ENCODE results near the gene ABO. TPM values are rescaled to one million over a fixed set of nuclear protein-coding genes. Genes with fewer than 3 reads are reported as not detected.

Gene ABO
- total and polyA plus RNA-seq, 9 of the 15 experiments (the other 6 are each of a cell fraction or from before 2014, with no cell fraction given): 5.0 to 21.9 (median 11.9) TPM

DNA sequence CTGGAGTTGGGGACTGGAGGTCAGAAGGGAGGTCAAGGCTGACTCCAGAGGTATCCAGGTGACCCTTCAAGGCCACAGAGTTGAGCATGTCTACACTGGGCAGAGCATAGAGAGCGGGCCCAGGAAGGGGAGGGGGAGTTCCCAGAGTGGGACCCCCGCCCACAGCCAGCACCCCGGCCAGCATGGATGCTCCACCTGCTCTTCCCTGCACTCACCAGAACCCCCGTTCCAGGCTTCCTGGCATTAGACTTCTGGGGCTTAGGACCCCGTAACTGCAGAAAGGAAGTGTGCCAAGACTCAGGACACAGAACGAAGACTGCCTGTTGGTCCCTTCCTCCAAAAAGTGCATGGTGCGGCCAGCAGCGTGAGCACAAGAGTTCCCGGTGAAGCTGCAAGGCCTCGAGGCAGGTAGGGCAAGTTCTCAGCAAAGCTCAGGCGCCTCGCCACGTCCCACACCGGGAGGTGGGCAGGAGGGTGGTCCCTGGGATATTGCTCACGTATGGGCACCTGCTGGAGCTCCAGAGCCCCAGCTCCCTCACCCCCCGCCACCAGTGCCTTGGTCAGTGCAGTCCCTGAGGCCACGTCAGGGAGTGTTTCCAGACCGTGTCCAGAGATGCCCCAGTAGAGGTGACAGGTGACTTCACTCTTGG is 13.8 kb downstream of the ABO start:
- CTCF ChIA-PET (ENCODE audit: low intra/inter-chr PET ratio): no interaction called here

More for the DNA sequence above, 13.8 kb downstream of the ABO start:
- TF ChIP-seq, protein P1, sequence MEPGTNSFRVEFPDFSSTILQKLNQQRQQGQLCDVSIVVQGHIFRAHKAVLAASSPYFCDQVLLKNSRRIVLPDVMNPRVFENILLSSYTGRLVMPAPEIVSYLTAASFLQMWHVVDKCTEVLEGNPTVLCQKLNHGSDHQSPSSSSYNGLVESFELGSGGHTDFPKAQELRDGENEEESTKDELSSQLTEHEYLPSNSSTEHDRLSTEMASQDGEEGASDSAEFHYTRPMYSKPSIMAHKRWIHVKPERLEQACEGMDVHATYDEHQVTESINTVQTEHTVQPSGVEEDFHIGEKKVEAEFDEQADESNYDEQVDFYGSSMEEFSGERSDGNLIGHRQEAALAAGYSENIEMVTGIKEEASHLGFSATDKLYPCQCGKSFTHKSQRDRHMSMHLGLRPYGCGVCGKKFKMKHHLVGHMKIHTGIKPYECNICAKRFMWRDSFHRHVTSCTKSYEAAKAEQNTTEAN (CRISPR knock-in tag; IDR thresholded peaks at IDR 0.05): no peak
- TF ChIP-seq, protein P2, sequence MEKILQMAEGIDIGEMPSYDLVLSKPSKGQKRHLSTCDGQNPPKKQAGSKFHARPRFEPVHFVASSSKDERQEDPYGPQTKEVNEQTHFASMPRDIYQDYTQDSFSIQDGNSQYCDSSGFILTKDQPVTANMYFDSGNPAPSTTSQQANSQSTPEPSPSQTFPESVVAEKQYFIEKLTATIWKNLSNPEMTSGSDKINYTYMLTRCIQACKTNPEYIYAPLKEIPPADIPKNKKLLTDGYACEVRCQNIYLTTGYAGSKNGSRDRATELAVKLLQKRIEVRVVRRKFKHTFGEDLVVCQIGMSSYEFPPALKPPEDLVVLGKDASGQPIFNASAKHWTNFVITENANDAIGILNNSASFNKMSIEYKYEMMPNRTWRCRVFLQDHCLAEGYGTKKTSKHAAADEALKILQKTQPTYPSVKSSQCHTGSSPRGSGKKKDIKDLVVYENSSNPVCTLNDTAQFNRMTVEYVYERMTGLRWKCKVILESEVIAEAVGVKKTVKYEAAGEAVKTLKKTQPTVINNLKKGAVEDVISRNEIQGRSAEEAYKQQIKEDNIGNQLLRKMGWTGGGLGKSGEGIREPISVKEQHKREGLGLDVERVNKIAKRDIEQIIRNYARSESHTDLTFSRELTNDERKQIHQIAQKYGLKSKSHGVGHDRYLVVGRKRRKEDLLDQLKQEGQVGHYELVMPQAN (IDR thresholded peaks at IDR 0.05; ENCODE audit: borderline replicate concordance): no peak
- TF ChIP-seq MYNN (IDR thresholded peaks at IDR 0.05) (no peak), MYNN (CRISPR knock-in tag; IDR thresholded peaks at IDR 0.05) (no peak), FOXJ3 (CRISPR knock-in tag; IDR thresholded peaks at IDR 0.05) (no peak), ELF1 (tag; IDR thresholded peaks at IDR 0.05) (no peak), SLC30A9 (CRISPR knock-in tag; IDR thresholded peaks at IDR 0.05) (no peak), POLR3G (IDR thresholded peaks at IDR 0.05; ENCODE audit: extremely low read depth, insufficient read length, insufficient replicate concordance) (no peak)
- TF ChIP-seq, protein P3, sequence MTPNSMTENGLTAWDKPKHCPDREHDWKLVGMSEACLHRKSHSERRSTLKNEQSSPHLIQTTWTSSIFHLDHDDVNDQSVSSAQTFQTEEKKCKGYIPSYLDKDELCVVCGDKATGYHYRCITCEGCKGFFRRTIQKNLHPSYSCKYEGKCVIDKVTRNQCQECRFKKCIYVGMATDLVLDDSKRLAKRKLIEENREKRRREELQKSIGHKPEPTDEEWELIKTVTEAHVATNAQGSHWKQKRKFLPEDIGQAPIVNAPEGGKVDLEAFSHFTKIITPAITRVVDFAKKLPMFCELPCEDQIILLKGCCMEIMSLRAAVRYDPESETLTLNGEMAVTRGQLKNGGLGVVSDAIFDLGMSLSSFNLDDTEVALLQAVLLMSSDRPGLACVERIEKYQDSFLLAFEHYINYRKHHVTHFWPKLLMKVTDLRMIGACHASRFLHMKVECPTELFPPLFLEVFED (CRISPR knock-in tag; conservative IDR thresholded peaks at IDR 0.05): no peak
- H3K9me3 ChIP-seq (replicated peaks; ENCODE audit: control insufficient read depth, insufficient read depth, low read depth, low read length): peaks cover 6% of the 10 kb centered on the region
- intact Hi-C loops (cut with micrococcal nuclease) (no loop called here), in situ Hi-C loops (cut with MboI) (no loop called here)
- H3K4me3 ChIP-seq: no peak overlapping the region
- no peak overlapping the region for H2AFZ ChIP-seq (ENCODE audit: low read depth, low read length)
- H3K9me1 ChIP-seq (ENCODE audit: control insufficient read depth, insufficient read depth, low read length): no peaks in the 10 kb centered on the region
- ATAC-seq (no peak), FAIRE-seq (no peak), DNase-seq (ENCODE audit: extremely low read depth in 1 of 4, low spot score in 3 of 4) (no peak)
- no TSS peak for BruUV-seq (replicated peaks)
- H4K20me1 ChIP-seq (replicated peaks; ENCODE audit: control insufficient read depth, insufficient read depth, low read length): 0 out of 2 replicates have a peak, but pooled peaks cover 3% of the 10 kb centered on the region
- H3K9ac ChIP-seq (ENCODE audit: insufficient read depth in 1 of 2, low read depth in 2 of 2, low read length in 2 of 2): no peak overlapping the region
- no peak overlapping the region for H3K27ac ChIP-seq (ENCODE audit: extremely low read depth, low read depth, low read length)
- peaks cover 14 to 52% of the 10 kb centered on the region in 2 experiments for H3K4me1 ChIP-seq (replicated peaks in 1 of 2; ENCODE audit: control insufficient read depth in 2 of 2, insufficient read depth in 2 of 2, low read length in 2 of 2)
- POLR2A ChIA-PET: interaction anchor here (0.8 to 1.1 kb wide), 2 partner anchors 11 to 12 kb away, joined by 3 to 4 read pairs; no protein-coding TSS in a partner anchor
- no peak overlapping the region for H3K4me2 ChIP-seq (ENCODE audit: insufficient read depth, low read length)
- H3K27me3 ChIP-seq (ENCODE audit: control insufficient read depth in 2 of 2, insufficient read depth in 2 of 2, low read length in 2 of 2): no peaks in the 10 kb centered on the region; a peak in 1 of 5 replicates
- 88% methylated on average over 18 of the region's 18 CpGs for WGBS (ENCODE audit: insufficient coverage, low coverage, missing lambda C conversion rate)
- H3K36me3 ChIP-seq (ENCODE audit: control insufficient read depth, insufficient read depth, low read length): peaks cover 48% of the 10 kb centered on the region; the same call in 2 of the 3 replicates
- peaks cover 36% of the 10 kb centered on the region; the same call in 2 of the 3 replicates for H3K79me2 ChIP-seq (ENCODE audit: control insufficient read depth, insufficient read depth, low read length)

Measured in K562 (cell line).